H1 (cell line): Measurements from ENCODE around the gene GSG1L. TPM values are rescaled to one million over a fixed set of nuclear protein-coding genes. Genes with fewer than 3 reads are reported as not detected.

ENCODE experiments used
- CTCF ChIA-PET: fragments of 300-600 bp; sonication (Branson Sonifier 250); formaldehyde crosslinking; loops from one replicate; lab custom pipeline; 2021; ENCODE audit not compliant: partially characterized antibody; lab: Charles Lee
- POLR2A ChIA-PET: fragments of 300-600 bp; sonication (Branson Sonifier 250); formaldehyde crosslinking; loops from one replicate; lab custom pipeline; 2021; ENCODE audit warnings: inconsistent platforms; ENCODE audit not compliant: partially characterized antibody; lab: Charles Lee
- DNase-seq, 2 experiments: peaks; one replicate each; pipeline versions ENCODE4 v3.0.0 to v3.0.0-alpha.2; 2010 to 2022; ENCODE audit warnings: low spot score in 2 of 2, low read depth in 1 of 2, mixed read lengths in 1 of 2
- FAIRE-seq: peaks from 2 replicates; lab custom pipeline; 2011; peaks lifted over from hg19 to GRCh38; lab: Jason Lieb, UNC
- H2AFZ ChIP-seq: 2 replicates; pipeline ENCODE4 v1.8.1; 2012; ENCODE audit warnings: low read length, inconsistent platforms
- H2AK5ac ChIP-seq: 2 replicates; pipeline ENCODE4 v1.6.1; 2013; ENCODE audit warnings: low read depth, low read length
- H2BK120ac ChIP-seq: replicated peaks from 2 replicates; pipeline ENCODE3; 2013; ENCODE audit warnings: low read depth, low read length, inconsistent platforms
- H2BK12ac ChIP-seq: 2 replicates; pipeline ENCODE4 v1.6.1; 2013; ENCODE audit warnings: low read depth, low read length
- H2BK15ac ChIP-seq: 2 replicates; pipeline ENCODE4 v1.6.1; 2013; ENCODE audit warnings: low read length
- H2BK20ac ChIP-seq: 2 replicates; pipeline ENCODE4 v1.6.1; 2013; ENCODE audit warnings: low read length
- H2BK5ac ChIP-seq: 2 replicates; pipeline ENCODE4 v1.6.1; 2013; ENCODE audit warnings: low read depth, low read length
- H3K14ac ChIP-seq: 2 replicates; pipeline ENCODE4 v1.6.1; 2013; ENCODE audit warnings: inconsistent platforms; ENCODE audit not compliant: insufficient read length
- H3K18ac ChIP-seq: 2 replicates; pipeline ENCODE4 v1.6.1; 2013; ENCODE audit warnings: low read length; ENCODE audit errors: extremely low read depth
- H3K23ac ChIP-seq: 2 replicates; pipeline ENCODE4 v1.6.1; 2013; ENCODE audit warnings: inconsistent platforms; ENCODE audit not compliant: insufficient read length
- H3K23me2 ChIP-seq: 2 replicates; pipeline ENCODE4 v1.6.1; 2013; ENCODE audit warnings: low read depth, low read length
- H3K27ac ChIP-seq: 2 replicates; pipeline ENCODE4 v1.6.1; 2011; ENCODE audit warnings: low read depth, low read length, inconsistent platforms
- H3K27me3 ChIP-seq, 4 experiments: replicated peaks in 1 of 4; 1 replicate in 1 of 4; 2 replicates in 3 of 4; pipeline versions ENCODE4 v1.6.1 to v1.8.1; 2011 to 2013; ENCODE audit warnings: low read length in 3 of 4, mild to moderate bottlenecking in 3 of 4, inconsistent platforms in 2 of 4, mixed read lengths in 2 of 4, moderate library complexity in 1 of 4; ENCODE audit not compliant: control insufficient read depth in 3 of 4, insufficient read depth in 3 of 4; ENCODE audit errors: extremely low read depth in 1 of 4
- H3K36me3 ChIP-seq, 4 experiments: 2 replicates each; pipeline versions ENCODE4 v1.6.1 to v1.8.1; 2011 to 2013; ENCODE audit warnings: mild to moderate bottlenecking in 4 of 4, low read length in 3 of 4, moderate library complexity in 2 of 4, control low read depth in 1 of 4, inconsistent platforms in 1 of 4; ENCODE audit not compliant: insufficient read depth in 4 of 4, control insufficient read depth in 2 of 4
- H3K4ac ChIP-seq: replicated peaks from 2 replicates; pipeline ENCODE3; 2013; ENCODE audit warnings: low read length, low read depth, mixed read lengths, inconsistent platforms; ENCODE audit not compliant: insufficient read length
- H3K4me1 ChIP-seq, 4 experiments: replicated peaks in 1 of 4; 1 replicate in 1 of 4; 2 replicates in 3 of 4; pipeline versions ENCODE4 v1.6.1 to v1.8.1; 2011 to 2013; ENCODE audit warnings: low read length in 3 of 4, inconsistent platforms in 2 of 4, mixed read lengths in 1 of 4; ENCODE audit not compliant: insufficient read depth in 4 of 4, control insufficient read depth in 3 of 4
- H3K4me2 ChIP-seq, 2 experiments: 2 replicates each; pipeline versions ENCODE4 v1.6.1 to v1.8.1; 2011 to 2013; ENCODE audit warnings: low read depth in 2 of 2, low read length in 2 of 2, control low read depth in 1 of 2, inconsistent platforms in 1 of 2, mild to moderate bottlenecking in 1 of 2; ENCODE audit not compliant: insufficient read depth in 1 of 2
- H3K4me3 ChIP-seq, 4 experiments: fragments of 200-600, 300-600 bp in 1 of 4; sonication (generic), shearing (Covaris generic), sonication (Bioruptor Twin) in 1 of 4; 2 replicates each; pipeline versions ENCODE4 v1.5.1 to v1.8.1; 2011 to 2016; ENCODE audit warnings: low read length in 4 of 4, low read depth in 3 of 4, control low read depth in 2 of 4, inconsistent platforms in 2 of 4, mild to moderate bottlenecking in 2 of 4, mixed read lengths in 1 of 4, moderate library complexity in 1 of 4; ENCODE audit not compliant: insufficient read depth in 2 of 4; ENCODE audit errors: extremely low read depth in 1 of 4
- H3K56ac ChIP-seq: replicated peaks from 2 replicates; pipeline ENCODE3; 2013; ENCODE audit warnings: low read depth, mild to moderate bottlenecking, mixed read lengths, low read length, inconsistent platforms; ENCODE audit not compliant: insufficient read length
- H3K79me1 ChIP-seq: 2 replicates; pipeline ENCODE4 v1.6.1; 2013; ENCODE audit warnings: low read depth, low read length, control low read depth
- H3K79me2 ChIP-seq, 2 experiments: 2 replicates each; pipeline versions ENCODE4 v1.6.1 to v1.8.1; 2012 to 2013; ENCODE audit warnings: low read length in 2 of 2, mild to moderate bottlenecking in 2 of 2, inconsistent platforms in 1 of 2; ENCODE audit not compliant: insufficient read depth in 2 of 2, control insufficient read depth in 1 of 2
- H3K9ac ChIP-seq, 4 experiments: replicated peaks in 1 of 4; 1 replicate in 1 of 4; 2 replicates in 3 of 4; pipeline versions ENCODE4 v1.6.1 to v1.8.1; 2011 to 2013; ENCODE audit warnings: low read depth in 3 of 4, low read length in 3 of 4, control low read depth in 2 of 4, mild to moderate bottlenecking in 2 of 4, moderate library complexity in 2 of 4, inconsistent platforms in 1 of 4; ENCODE audit errors: extremely low read depth in 1 of 4
- H3K9me3 ChIP-seq, 2 experiments: 2 replicates each; pipeline versions ENCODE4 v1.6.1 to v1.8.1; 2012 to 2013; ENCODE audit warnings: mild to moderate bottlenecking in 2 of 2, moderate library complexity in 2 of 2, control low read depth in 1 of 2, inconsistent platforms in 1 of 2, low read depth in 1 of 2, low read length in 1 of 2, mixed read lengths in 1 of 2; ENCODE audit not compliant: insufficient read depth in 2 of 2
- H4K20me1 ChIP-seq, 2 experiments: replicated peaks in 1 of 2; 2 replicates each; pipeline versions ENCODE3 to v1.8.1; 2011 to 2013; ENCODE audit warnings: inconsistent platforms in 2 of 2, low read length in 2 of 2, mild to moderate bottlenecking in 1 of 2; ENCODE audit not compliant: insufficient read depth in 2 of 2, control insufficient read depth in 1 of 2
- H4K5ac ChIP-seq: 2 replicates; pipeline ENCODE4 v1.6.1; 2013; ENCODE audit warnings: low read length, low read depth, mixed read lengths, inconsistent platforms; ENCODE audit not compliant: insufficient read length
- H4K8ac ChIP-seq: 2 replicates; pipeline ENCODE4 v1.8.0; 2013; ENCODE audit warnings: mild to moderate bottlenecking, moderate library complexity, low read length, inconsistent platforms; ENCODE audit not compliant: insufficient read depth; ENCODE audit errors: extremely low read depth
- H4K91ac ChIP-seq: replicated peaks from 2 replicates; pipeline ENCODE3; 2013; ENCODE audit warnings: low read length, mixed read lengths, inconsistent platforms; ENCODE audit not compliant: insufficient read length
- CTCF ChIP-seq, 3 experiments: IDR thresholded peaks; 1 replicate in 2 of 3; 2 replicates in 1 of 3; pipeline versions ENCODE4 v1.5.1 to v1.6.1; 2011; ENCODE audit warnings: low read length in 3 of 3, mild to moderate bottlenecking in 3 of 3, inconsistent platforms in 2 of 3, low read depth in 1 of 3, moderate library complexity in 1 of 3; ENCODE audit not compliant: insufficient read depth in 1 of 3; ENCODE audit errors: control extremely low read depth in 1 of 3
- GTF2F1 ChIP-seq: IDR thresholded peaks from 2 replicates; pipeline ENCODE4 v1.6.1; 2012; ENCODE audit warnings: low read depth, low read length, improper control_type of control experiment, borderline replicate concordance
- TAF1 ChIP-seq: IDR thresholded peaks from 2 replicates; pipeline ENCODE4 v1.6.1; 2011; ENCODE audit warnings: mild to moderate bottlenecking, low read depth, low read length
- WGBS, 2 experiments: shearing (Covaris generic) in 1 of 2; methylation state at CpG; one replicate each; pipeline versions ENCODE4 v1.1.6 to v1.1.7; 2013 to 2015; ENCODE audit warnings: low lambda C conversion rate in 2 of 2, mixed read lengths in 2 of 2, inconsistent platforms in 1 of 2, low coverage in 1 of 2, missing lambda C conversion rate in 1 of 2; ENCODE audit not compliant: insufficient replicate concordance in 2 of 2, insufficient coverage in 1 of 2, insufficient read length in 1 of 2; ENCODE audit errors: extremely low coverage in 1 of 2, missing lambda C conversion rate in 1 of 2; 5-methylcytosine and 5-hydroxymethylcytosine counted together
- polyA plus RNA-seq, 7 experiments: library from polyadenylated mRNA; depleted of rRNA in 3 of 7; stranded (reverse) in 5 of 7; unstranded in 2 of 7; fragments of >200 nt in 5 of 7; fragments of 200-250 nt in 2 of 7; gene quantifications; 1 replicate in 5 of 7; 2 replicates in 1 of 7; 4 replicates in 1 of 7; pipeline versions ENCODE4 v1.2.1 to v1.2.3, GENCODE V29; 2011 to 2013; ENCODE audit warnings: missing spikeins in 2 of 7, mixed read lengths in 2 of 7
- total RNA-seq: library from RNA; stranded (reverse); fragmentation: NEBNext Ultra II Directional; extraction: Animal tissue kit (Norgen Biotek cat#: 25700); gene quantifications from 2 replicates; pipeline ENCODE4 v1.2.1, GENCODE V29; 2021

GSG1L gene
- total and polyA plus RNA-seq, 2 of the 8 experiments (the other 6 are each of a cell fraction or from before 2014, with no cell fraction given), result 0.71 to 1.1 TPM

DNA sequence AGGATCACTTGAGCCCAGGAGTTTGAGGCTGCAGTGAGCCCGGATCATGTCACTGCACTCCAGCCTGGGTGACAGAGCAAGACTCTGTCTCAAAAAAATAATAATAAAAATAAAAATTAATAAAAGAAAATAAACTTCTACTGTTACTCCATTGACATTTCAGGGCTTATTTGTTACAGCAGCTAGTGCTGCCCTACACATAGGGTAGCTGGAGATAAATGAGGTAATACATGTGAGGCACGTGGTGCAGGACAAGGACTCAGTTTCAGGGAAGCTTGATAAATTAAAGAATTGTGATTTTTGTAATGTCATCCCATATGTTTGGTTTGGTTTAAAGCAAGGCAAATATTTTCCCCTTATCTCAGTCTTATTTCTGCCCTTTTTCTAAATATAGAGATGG, 80.3 kb downstream of the GSG1L start:
- no peaks in the 10 kb centered on the region for H4K20me1 ChIP-seq
- no peaks in the 10 kb centered on the region for H3K4me1 ChIP-seq
- H3K27ac ChIP-seq, result no peak overlapping the region
- H3K14ac ChIP-seq, result no peak overlapping the region
- no peak overlapping the region for H3K23ac ChIP-seq
- no peak overlapping the region for H2BK12ac ChIP-seq
- TF ChIP-seq CTCF (IDR thresholded peaks at IDR 0.05; ENCODE audit: control extremely low read depth in 1 of 3, insufficient read depth in 1 of 3, low read depth in 1 of 3, low read length in 3 of 3) (no peak), GTF2F1 (no peak), TAF1 (no peak)
- ChIA-PET CTCF (interaction anchor here (0.6 to 2.6 kb wide), 2 partner anchors 66 to 87 kb away, joined by 4 to 16 read pairs; no protein-coding TSS in a partner anchor), POLR2A (no interaction called here)
- H2AFZ ChIP-seq, result no peak overlapping the region
- no peaks in the 10 kb centered on the region for H3K36me3 ChIP-seq
- no peak overlapping the region for H4K91ac ChIP-seq
- DNase-seq, result no peak
- no peaks in the 10 kb centered on the region for H3K79me2 ChIP-seq
- H3K9me3 ChIP-seq, result no peaks in the 10 kb centered on the region
- no peak overlapping the region for H3K4me3 ChIP-seq
- no peak overlapping the region for H3K18ac ChIP-seq
- no peak overlapping the region for H4K5ac ChIP-seq
- no peak overlapping the region for H2BK20ac ChIP-seq
- H3K27me3 ChIP-seq, result no peaks in the 10 kb centered on the region; a peak in 1 of 7 replicates
- FAIRE-seq, result no peak
- H4K8ac ChIP-seq, result no peak overlapping the region
- H3K23me2 ChIP-seq, result no peaks in the 10 kb centered on the region
- H3K56ac ChIP-seq, result no peak overlapping the region
- no peak overlapping the region for H3K9ac ChIP-seq
- no peak overlapping the region for H2BK15ac ChIP-seq
- H2BK120ac ChIP-seq, result no peak overlapping the region
- no peak overlapping the region for H2BK5ac ChIP-seq
- WGBS, 2 experiments, result 76% methylated on average over 2 of the region's 2 CpGs; no CpG with 5 or more reads in 1 of the 2 experiments
- H3K79me1 ChIP-seq, result no peaks in the 10 kb centered on the region
- no peak overlapping the region for H2AK5ac ChIP-seq
- H3K4me2 ChIP-seq, result no peak overlapping the region
- no peak overlapping the region for H3K4ac ChIP-seq
